SK-N-MC (cell line): ENCODE results near the gene DMBX1.
A peak's percentile ranks its signal among the peaks of the same experiment; 100 is the strongest.

ENCODE experiments used
- DNase-seq: peaks from one replicate; pipeline ENCODE4 v3.0.0-alpha.2; 2011; ENCODE audit warnings: low read depth, low spot score
- H3K27ac ChIP-seq: fragments of 200-600 bp; sonication (generic); 2 replicates; pipeline ENCODE4 v1.5.1; 2016; ENCODE audit warnings: mixed run types
- H3K36me3 ChIP-seq: fragments of 200-600 bp; sonication (generic); 2 replicates; pipeline ENCODE4 v1.6.1; 2017; ENCODE audit warnings: antibody characterized with exemption, low read length, mixed read lengths; ENCODE audit not compliant: insufficient read depth
- H3K4me3 ChIP-seq: fragments of 200-600 bp; sonication (generic); 2 replicates; pipeline ENCODE4 v1.5.1; 2016
- H3K9ac ChIP-seq: fragments of 200-600 bp; sonication (generic); 2 replicates; pipeline ENCODE4 v1.8.0; 2017; ENCODE audit warnings: mixed run types, mixed read lengths; ENCODE audit not compliant: insufficient read length
- H3K9me3 ChIP-seq: fragments of 200-600 bp; sonication (generic); 2 replicates; pipeline ENCODE4 v1.6.1; 2017; ENCODE audit warnings: low read depth, mild to moderate bottlenecking, antibody characterized with exemption, low read length, moderate library complexity, mixed read lengths
- EZH2 ChIP-seq: fragments of 200-600 bp; sonication (generic); IDR thresholded peaks from one replicate; pipeline ENCODE4 v1.6.1; 2017; ENCODE audit warnings: antibody characterized with exemption
- FOXP2 ChIP-seq: optimal IDR thresholded peaks from 2 replicates; pipeline ENCODE3; 2011; ENCODE audit warnings: mild to moderate bottlenecking, moderate library complexity; ENCODE audit not compliant: insufficient read depth; ENCODE audit errors: extremely low read length, control extremely low read depth
- POLR2AphosphoS5 ChIP-seq: IDR thresholded peaks from 2 replicates; pipeline ENCODE4 v1.6.1; 2012; ENCODE audit warnings: mild to moderate bottlenecking, low read depth, low read length, borderline replicate concordance

Gene DMBX1

GRCh38 chr1:46489638-46490405, at the start of gene DMBX1:
TSS of gene DMBX1 (plus strand) at chr1:46489836. CDS start at chr1:46507011, 17,175 bp downstream.
- no peaks in the 10 kb centered on the region for H3K9me3 ChIP-seq
- H3K27ac ChIP-seq = no peak within 1 kb of the TSS
- no peaks in the 10 kb centered on the region for H3K36me3 ChIP-seq
- no peak within 1 kb of the TSS for H3K9ac ChIP-seq
- TF ChIP-seq FOXP2 = no peak
- TF ChIP-seq EZH2 = peak; percentile 30
- no peak for TF ChIP-seq POLR2AphosphoS5
- peak within 1 kb of the TSS; percentile 74 for H3K4me3 ChIP-seq
- DNase-seq = no peak

GRCh38 chr1:46440478-46440877, 49.2 kb upstream of the DMBX1 start:
- TF ChIP-seq EZH2 (no peak), POLR2AphosphoS5 (no peak), FOXP2 (no peak)
- Histone ChIP-seq H3K9ac (no peak overlapping the region), H3K9me3 (no peaks in the 10 kb centered on the region), H3K27ac (no peak overlapping the region), H3K36me3 (no peaks in the 10 kb centered on the region), H3K4me3 (no peak overlapping the region)
- no peak for DNase-seq

DNA sequence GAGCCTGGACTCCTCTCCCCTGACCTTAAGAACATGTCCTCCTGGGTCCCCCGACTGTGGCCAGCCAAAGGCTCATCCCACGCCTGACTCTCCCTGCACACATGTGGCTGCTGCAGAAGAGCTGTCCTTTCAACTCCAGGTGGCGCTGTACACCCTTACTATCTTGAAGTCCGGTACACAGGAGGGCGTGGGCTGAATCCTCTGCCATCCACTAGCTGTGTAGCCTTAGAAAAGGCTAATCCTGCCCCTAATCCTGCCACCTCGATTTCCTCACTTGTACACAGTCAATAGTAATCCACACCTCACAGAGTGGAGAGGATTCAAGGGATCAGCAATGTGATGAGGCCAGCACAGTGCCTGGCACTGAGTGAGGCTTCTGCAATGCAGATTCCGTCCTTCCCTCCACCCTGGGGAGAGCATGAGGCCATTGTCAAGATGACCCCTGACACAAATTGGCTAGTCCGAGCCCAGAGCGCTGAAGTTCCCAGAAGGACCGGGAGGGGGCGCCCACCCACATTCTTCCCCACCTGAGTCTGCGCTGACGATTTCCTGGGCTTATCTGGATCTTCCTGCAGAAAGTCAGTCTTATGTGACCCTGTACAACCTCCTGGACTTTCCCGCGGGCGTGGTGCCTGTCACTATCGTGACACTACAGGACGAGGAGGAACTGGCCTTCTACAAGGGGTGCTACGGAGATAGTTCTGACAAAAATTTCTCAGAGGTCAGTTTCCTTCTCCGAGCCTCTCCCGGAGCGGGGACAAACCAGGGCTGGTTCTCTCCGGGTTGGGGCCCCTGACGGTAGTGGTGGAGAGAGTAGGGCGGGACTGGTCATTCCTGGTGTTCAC, 47.1 kb upstream of the DMBX1 start:
- no peak for TF ChIP-seq EZH2
- TF ChIP-seq FOXP2 = no peak
- TF ChIP-seq POLR2AphosphoS5 = no peak
- Histone ChIP-seq H3K27ac (no peak overlapping the region), H3K36me3 (no peaks in the 10 kb centered on the region), H3K4me3 (peak overlapping the region; percentile 61), H3K9me3 (no peaks in the 10 kb centered on the region), H3K9ac (no peak overlapping the region)
- peak; percentile 42 for DNase-seq

DNA sequence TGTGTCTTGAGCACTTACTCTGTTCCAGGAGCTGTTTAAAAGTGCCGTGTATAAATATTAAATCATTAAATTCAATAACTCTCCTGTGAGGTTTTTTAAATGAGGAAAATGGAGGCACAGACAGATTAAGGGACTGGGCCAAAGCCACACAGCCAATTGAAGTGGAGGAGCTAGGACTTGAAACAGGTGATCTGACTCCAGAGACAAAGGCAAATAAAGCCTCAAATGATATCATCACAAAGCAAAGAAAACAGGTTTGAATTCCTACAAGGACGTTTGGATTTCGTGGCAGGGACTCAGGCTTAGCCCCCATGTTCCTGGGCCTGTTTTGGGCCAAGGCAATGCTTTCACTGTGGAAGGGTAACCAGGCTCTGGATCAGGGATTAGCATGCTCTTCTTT, 45.2 kb upstream of the DMBX1 start:
- no peaks in the 10 kb centered on the region for H3K9me3 ChIP-seq
- no peak overlapping the region for H3K9ac ChIP-seq
- TF ChIP-seq FOXP2 (no peak), EZH2 (no peak), POLR2AphosphoS5 (no peak)
- H3K4me3 ChIP-seq = no peak overlapping the region
- H3K27ac ChIP-seq = no peak overlapping the region
- no peaks in the 10 kb centered on the region for H3K36me3 ChIP-seq
- DNase-seq = no peak

DNA sequence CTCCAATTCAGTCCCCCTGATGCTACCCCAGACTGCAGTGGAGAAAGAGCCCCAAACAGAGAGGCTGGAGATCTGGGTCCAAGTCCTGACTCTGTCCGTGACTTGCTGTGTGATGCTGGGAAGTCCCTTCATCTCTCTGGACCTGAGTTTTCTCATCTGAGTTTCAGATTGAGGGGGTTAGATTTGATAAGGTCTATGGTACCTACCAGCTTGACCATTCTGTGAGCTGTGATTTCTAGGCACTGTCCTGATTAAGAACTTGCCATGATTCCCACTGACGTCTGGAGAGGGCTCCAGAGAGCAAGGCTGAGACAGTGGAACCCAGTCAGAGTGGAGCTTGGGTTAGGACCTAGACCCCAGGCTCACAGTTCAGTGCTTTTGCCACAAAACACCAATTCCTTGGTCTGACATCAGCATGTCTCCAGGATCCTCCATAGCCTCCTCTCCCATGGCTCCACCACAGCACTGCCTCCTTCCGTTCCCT, 43.8 kb upstream of the DMBX1 start:
- TF ChIP-seq EZH2 (no peak), POLR2AphosphoS5 (no peak), FOXP2 (no peak)
- DNase-seq = no peak
- Histone ChIP-seq H3K9ac (no peak overlapping the region), H3K4me3 (no peak overlapping the region), H3K9me3 (no peaks in the 10 kb centered on the region), H3K27ac (no peak overlapping the region), H3K36me3 (no peaks in the 10 kb centered on the region)

DNA sequence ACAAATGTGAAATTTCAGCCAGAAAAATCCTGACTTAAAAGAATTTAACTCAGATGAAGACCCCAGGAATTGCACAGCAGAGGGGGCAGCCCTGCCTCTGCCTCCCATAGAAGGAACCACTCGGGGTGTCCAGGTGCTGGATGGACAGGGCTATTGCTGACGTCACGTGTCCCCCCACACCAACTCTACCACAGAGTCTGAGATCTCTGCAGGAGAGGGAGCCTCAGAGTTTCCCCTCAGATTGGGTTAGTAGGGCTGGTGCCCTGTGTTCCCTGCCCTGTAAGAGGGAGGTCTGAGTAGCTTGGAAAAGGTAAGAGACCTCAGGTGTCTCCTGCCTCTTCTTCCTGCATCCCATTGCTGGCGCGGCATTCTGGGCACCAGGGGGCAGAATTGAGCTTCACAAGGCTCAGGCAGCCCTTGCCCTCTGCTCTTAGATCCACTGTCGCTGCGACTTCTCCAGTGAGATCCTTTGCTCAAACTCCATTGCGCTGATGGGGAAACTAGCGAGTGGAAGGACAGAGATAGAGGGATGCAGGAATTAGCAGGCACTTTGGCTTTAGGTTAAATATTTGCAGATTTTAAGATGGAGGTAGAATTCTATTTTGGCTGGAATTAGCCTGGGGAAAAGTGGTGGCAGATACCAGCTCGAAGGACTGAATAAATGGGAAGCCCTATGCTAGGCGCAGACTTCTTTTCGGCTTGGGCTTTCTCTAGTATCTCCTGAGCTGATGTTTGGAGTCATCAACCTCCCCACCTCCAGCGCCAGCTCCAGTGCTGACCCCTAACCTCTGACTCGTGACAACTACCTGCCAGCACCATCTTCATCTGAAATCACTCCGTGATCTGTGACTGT, 42.8 kb upstream of the DMBX1 start:
- H3K27ac ChIP-seq = no peak overlapping the region
- H3K9ac ChIP-seq = no peak overlapping the region
- H3K9me3 ChIP-seq = no peaks in the 10 kb centered on the region
- no peaks in the 10 kb centered on the region for H3K36me3 ChIP-seq
- TF ChIP-seq FOXP2 (no peak), EZH2 (peak; percentile 10)
- no peak overlapping the region for H3K4me3 ChIP-seq
- no peak for DNase-seq

- Histone ChIP-seq H3K4me3 (no peak overlapping the region), H3K27ac (no peak overlapping the region), H3K9ac (no peak overlapping the region), H3K36me3 (no peaks in the 10 kb centered on the region), H3K9me3 (no peaks in the 10 kb centered on the region)
- no peak for DNase-seq
- TF ChIP-seq FOXP2 = no peak
- TF ChIP-seq POLR2AphosphoS5 = no peak
- peak; percentile 17 for TF ChIP-seq EZH2
These were observed 42.0 kb upstream of the DMBX1 start for GRCh38 chr1:46447499-46448108.
